COR-L47 (cell line): Measurements from ENCODE around the gene PIM3.

Experiments used
- DNase-seq: peaks from one replicate; lab custom pipeline; 2025; lab: John Stamatoyannopoulos, UW

Gene PIM3

GRCh38 chr22:49960159-49961004, at the start of gene PIM3:
Gene PIM3 (plus strand): TSS chr22:49960772. CDS start chr22:49960948, 176 bp downstream.
- DNase-seq: peak; percentile 95

- DNase-seq: no peak
Observed at GRCh38 chr22:49911881-49912625, 48.5 kb upstream of the PIM3 start.

- DNase-seq: no peak
Observed at GRCh38 chr22:49913026-49913425, 47.5 kb upstream of the PIM3 start.

GRCh38 chr22:49913446-49913845, 47.1 kb upstream of the PIM3 start:
- no peak for DNase-seq

- DNase-seq: no peak
Observed at GRCh38 chr22:49914256-49914655, 46.3 kb upstream of the PIM3 start.

- no peak for DNase-seq
Observed at GRCh38 chr22:49915610-49916009, 45.0 kb upstream of the PIM3 start.

GRCh38 chr22:49916831-49917230, 43.7 kb upstream of the PIM3 start:
- no peak for DNase-seq

GRCh38 chr22:49917974-49918910, 42.3 kb upstream of the PIM3 start, which contains the start of the genes ALG12 and CRELD2:
Gene ALG12 (minus strand): TSS chr22:49918438. CDS start chr22:49913765, 4,673 bp downstream.
Gene CRELD2 (plus strand): TSS chr22:49918634. CDS start chr22:49918770, 136 bp downstream.
- peak; percentile 95 for DNase-seq

GRCh38 chr22:49918911-49919881, 41.4 kb upstream of the PIM3 start:
- no peak for DNase-seq

GRCh38 chr22:49920859-49921258, 39.7 kb upstream of the PIM3 start:
- no peak for DNase-seq

- no peak for DNase-seq
Observed at GRCh38 chr22:49921508-49922278, 38.9 kb upstream of the PIM3 start.

- DNase-seq: no peak
Observed at GRCh38 chr22:49922484-49922883, 38.1 kb upstream of the PIM3 start.

GRCh38 chr22:49922926-49923325, 37.6 kb upstream of the PIM3 start:
- no peak for DNase-seq

GRCh38 chr22:49923445-49923844, 37.1 kb upstream of the PIM3 start:
- no peak for DNase-seq

- DNase-seq: no peak
Observed at GRCh38 chr22:49924113-49924833, 36.3 kb upstream of the PIM3 start.

- DNase-seq: no peak
Observed at GRCh38 chr22:49925525-49926128, 34.9 kb upstream of the PIM3 start.

- no peak for DNase-seq
Observed at GRCh38 chr22:49926916-49927315, 33.7 kb upstream of the PIM3 start.

- DNase-seq: no peak
Observed at GRCh38 chr22:49927483-49928184, 32.9 kb upstream of the PIM3 start.
